ENCODE results near the gene ZKSCAN3.

Gene ZKSCAN3

DNA sequence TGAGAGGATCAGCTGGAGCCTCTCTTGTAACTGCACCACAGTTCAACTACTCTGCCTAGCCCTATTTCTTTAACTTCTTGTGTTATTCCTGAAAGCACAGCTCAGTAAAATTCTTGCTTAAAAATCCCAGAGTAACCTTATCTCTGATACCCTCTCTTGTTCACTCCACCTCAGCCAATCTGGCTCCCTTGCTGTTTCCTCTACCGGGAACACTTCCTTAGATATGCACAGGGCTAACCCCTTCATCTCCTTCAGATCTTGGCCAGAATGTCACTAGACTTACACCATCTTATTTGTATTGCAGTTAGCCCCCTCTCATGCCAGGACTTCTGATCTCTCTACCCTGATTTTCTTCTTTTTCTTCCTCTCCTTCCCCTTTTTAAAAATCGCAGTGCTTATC lies 2.6 kb upstream of the ZKSCAN3 start:
- TF ChIP-seq, protein P1, sequence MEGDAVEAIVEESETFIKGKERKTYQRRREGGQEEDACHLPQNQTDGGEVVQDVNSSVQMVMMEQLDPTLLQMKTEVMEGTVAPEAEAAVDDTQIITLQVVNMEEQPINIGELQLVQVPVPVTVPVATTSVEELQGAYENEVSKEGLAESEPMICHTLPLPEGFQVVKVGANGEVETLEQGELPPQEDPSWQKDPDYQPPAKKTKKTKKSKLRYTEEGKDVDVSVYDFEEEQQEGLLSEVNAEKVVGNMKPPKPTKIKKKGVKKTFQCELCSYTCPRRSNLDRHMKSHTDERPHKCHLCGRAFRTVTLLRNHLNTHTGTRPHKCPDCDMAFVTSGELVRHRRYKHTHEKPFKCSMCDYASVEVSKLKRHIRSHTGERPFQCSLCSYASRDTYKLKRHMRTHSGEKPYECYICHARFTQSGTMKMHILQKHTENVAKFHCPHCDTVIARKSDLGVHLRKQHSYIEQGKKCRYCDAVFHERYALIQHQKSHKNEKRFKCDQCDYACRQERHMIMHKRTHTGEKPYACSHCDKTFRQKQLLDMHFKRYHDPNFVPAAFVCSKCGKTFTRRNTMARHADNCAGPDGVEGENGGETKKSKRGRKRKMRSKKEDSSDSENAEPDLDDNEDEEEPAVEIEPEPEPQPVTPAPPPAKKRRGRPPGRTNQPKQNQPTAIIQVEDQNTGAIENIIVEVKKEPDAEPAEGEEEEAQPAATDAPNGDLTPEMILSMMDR (IDR thresholded peaks at IDR 0.05): no peak
- no peak for TF ChIP-seq ZFX (IDR thresholded peaks at IDR 0.05; ENCODE audit: borderline replicate concordance)
- H3K27ac ChIP-seq: no peak overlapping the region

DNA sequence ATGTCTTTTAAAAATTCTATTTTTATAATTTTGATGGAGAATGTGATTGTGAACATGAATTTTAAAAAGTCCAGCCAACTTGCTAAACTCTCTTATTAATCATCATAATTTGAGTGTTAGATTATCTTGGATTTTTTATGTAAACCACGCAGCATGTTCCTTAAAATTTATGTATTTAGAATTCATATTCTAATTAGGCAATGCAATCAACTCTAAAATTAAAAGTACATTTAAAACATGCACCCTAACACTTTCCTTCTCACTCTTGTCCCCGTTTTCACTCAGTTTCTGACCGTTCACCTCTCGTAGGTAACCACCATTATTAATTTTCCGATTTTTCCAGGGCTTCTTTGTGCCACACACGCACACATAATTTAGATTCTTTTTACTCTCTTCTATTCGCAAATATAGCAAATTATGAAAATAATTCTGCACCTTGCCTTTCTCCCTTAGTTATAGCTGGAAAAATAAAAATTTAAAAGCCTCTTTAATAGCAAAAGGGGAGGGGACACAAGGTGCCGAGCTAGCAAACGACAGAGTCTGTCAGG lies 329 bp upstream of the ZKSCAN3 start:
- TF ChIP-seq ZFX (IDR thresholded peaks at IDR 0.05; ENCODE audit: borderline replicate concordance): no peak
- TF ChIP-seq, protein P1 (IDR thresholded peaks at IDR 0.05): no peak
- peak overlapping the region; percentile 67 for H3K27ac ChIP-seq

DNA sequence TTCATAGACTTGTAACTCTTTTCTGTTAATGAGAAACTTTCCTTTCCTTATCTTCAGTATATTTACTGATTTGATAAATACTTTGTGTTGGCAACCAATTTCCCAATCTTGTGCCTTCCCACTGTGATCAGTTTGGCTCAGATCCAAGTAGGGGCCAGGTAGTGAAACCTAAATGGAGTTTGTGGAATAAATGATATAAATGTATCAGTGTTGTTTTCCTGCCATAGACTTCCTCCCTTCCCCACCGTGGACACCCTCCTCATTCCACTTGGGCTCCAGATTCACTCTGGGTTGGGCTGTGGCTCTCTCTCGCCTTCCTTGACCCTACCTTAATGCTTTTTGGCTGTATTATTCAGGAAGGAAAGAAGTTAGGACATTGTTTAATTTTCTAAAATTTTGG lies 1.3 kb downstream of the ZKSCAN3 start:
- no peak overlapping the region for H3K27ac ChIP-seq
- TF ChIP-seq, protein P1 (IDR thresholded peaks at IDR 0.05): no peak
- no peak for TF ChIP-seq ZFX (IDR thresholded peaks at IDR 0.05; ENCODE audit: borderline replicate concordance)

DNA sequence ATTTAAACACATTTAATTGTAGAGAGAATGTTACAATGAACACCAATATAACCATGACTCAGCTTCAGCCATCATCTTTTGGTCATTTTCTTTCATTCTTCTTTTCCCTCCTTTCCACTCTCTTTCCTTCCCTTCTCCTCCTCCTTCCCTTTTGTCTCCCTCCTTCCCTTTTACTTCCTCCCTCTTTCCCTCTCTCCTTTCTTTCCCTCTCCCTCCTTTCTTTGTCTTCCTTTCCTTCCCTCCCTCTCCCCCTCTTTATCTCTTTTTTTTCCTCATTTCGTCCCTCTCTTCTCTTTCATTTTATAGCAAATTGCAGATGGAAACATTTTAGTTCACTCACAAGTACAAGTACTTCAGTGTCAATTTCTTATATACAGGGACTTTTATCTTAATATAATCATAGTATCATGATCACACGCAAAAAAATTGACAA lies 1.8 kb downstream of the ZKSCAN3 start:
- no peak overlapping the region for H3K27ac ChIP-seq
- no peak for TF ChIP-seq ZFX (IDR thresholded peaks at IDR 0.05; ENCODE audit: borderline replicate concordance)
- TF ChIP-seq, protein P1 (IDR thresholded peaks at IDR 0.05): no peak

DNA sequence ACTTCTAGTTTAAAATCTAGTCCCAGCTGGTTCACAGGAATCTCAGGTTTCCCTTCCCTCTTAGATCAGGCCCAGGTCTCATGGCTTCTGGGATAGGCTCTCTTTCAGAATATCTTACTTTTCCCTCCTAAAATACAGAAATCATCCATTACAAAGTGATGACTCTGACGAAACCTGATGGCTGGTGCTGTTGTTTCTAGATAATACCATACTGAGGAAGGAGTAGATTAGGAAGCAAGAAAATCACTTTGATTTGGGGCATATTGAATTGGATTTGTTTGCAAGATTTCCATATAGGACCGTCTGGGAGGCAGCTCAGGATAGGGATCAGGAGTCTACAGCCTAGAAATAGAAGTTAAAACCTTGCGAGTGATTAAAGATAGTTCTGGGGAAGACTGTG lies 3.6 kb downstream of the ZKSCAN3 start:
- TF ChIP-seq ZFX (IDR thresholded peaks at IDR 0.05; ENCODE audit: borderline replicate concordance): no peak
- TF ChIP-seq, protein P1 (IDR thresholded peaks at IDR 0.05): no peak
- peak overlapping the region; percentile 54 for H3K27ac ChIP-seq

DNA sequence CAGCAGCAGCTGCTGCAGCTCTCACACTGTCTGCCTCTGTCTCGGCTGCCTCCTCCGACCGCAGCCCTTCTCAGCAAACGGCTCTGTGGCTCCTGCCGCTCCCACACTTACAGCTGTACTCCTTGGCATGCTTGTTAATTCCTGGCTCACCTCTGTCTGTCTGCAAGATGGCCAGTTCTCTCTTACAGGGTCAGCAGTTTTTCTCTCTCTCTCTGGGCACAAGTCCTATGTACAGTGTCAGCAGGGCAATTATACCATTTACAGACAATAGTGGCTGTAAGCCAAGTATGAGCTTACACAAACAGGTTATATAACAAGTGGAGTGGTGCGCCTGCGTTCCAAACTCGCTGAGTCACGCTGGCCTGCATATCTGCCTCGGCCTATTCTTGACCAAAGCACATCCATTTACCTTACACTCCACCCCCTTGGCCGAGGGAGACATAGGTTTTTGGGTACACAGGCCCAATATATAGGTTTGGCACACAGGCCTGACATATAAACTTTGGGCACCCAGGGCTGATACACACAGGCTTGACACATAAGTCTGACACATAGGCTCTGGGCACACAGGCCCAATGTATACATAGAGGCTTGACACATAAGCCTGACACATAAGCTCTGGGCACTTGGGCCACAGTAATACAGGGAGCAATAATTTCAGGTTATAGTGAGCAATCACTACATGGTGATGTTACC lies 4.4 kb downstream of the ZKSCAN3 start:
- TF ChIP-seq, protein P1 (IDR thresholded peaks at IDR 0.05): no peak
- TF ChIP-seq ZFX (IDR thresholded peaks at IDR 0.05; ENCODE audit: borderline replicate concordance): no peak
- peak overlapping the region; percentile 54 for H3K27ac ChIP-seq

Data from 22Rv1 (cell line).